Stomach (tissue), 9 donors: ENCODE measurements around the gene CCDC80. TPM values are rescaled to one million over a fixed set of nuclear protein-coding genes. Genes with fewer than 3 reads are reported as not detected.

Source experiments
- DNase-seq, 2 donors: peaks; one replicate each; pipeline versions ENCODE4 v3.0.0 to v3.0.0-alpha.2; 2013 to 2019
- H3K27ac ChIP-seq, 5 donors: fragments of 200-600 bp in 4 of 5; sonication (generic) in 4 of 5; one replicate each; pipeline ENCODE4 v1.5.1; 2013 to 2019; ENCODE audit warnings: mild to moderate bottlenecking in 1 of 5, moderate library complexity in 1 of 5
- H3K27me3 ChIP-seq, 3 donors: fragments of 200-600 bp; sonication (generic); one replicate each; pipeline ENCODE4 v1.5.1; 2017 to 2019; ENCODE audit warnings: mixed run types in 1 of 3
- H3K36me3 ChIP-seq, 4 donors: fragments of 200-600 bp; sonication (generic); 1 replicate in 3 of 4; 2 replicates in 1 of 4; pipeline ENCODE4 v1.5.1; 2016 to 2019
- H3K4me1 ChIP-seq, 4 donors: fragments of 200-600 bp; sonication (generic); one replicate each; pipeline ENCODE4 v1.5.1; 2016 to 2019
- H3K4me3 ChIP-seq, 4 donors: fragments of 200-600 bp; sonication (generic) in 3 of 4; one replicate each; pipeline ENCODE4 v1.5.1; 2016 to 2019; ENCODE audit warnings: mild to moderate bottlenecking in 1 of 4
- H3K9me3 ChIP-seq, 4 donors: fragments of 200-600 bp; sonication (generic); one replicate each; pipeline ENCODE4 v1.5.1; 2016 to 2019
- CTCF ChIP-seq, 7 experiments: fragments of 450-650 bp in 4 of 7; fragments of 200-600 bp in 3 of 7; sonication (generic) in 3 of 7; IDR thresholded peaks; one replicate each; pipeline ENCODE4 v1.5.1; 2016 to 2019; ENCODE audit warnings: antibody characterized with exemption in 7 of 7, control low read depth in 2 of 7, mild to moderate bottlenecking in 1 of 7
- EP300 ChIP-seq: sonication (generic); formaldehyde crosslinking; IDR thresholded peaks from one replicate; pipeline ENCODE4 v1.6.1; 2017; ENCODE audit warnings: antibody characterized with exemption
- POLR2A ChIP-seq, 4 donors: fragments of 450-650 bp; IDR thresholded peaks; one replicate each; pipeline ENCODE4 v1.6.1; 2016; ENCODE audit warnings: antibody characterized with exemption in 4 of 4, control low read depth in 2 of 4, mild to moderate bottlenecking in 1 of 4, moderate library complexity in 1 of 4
- POLR2AphosphoS5 ChIP-seq, 3 donors: sonication (generic); formaldehyde crosslinking; IDR thresholded peaks; one replicate each; pipeline ENCODE4 v1.6.1; 2016; ENCODE audit warnings: antibody characterized with exemption in 3 of 3
- WGBS, 5 donors: extraction: QIAGEN DNeasy Blood & Tissue Kit in 3 of 5; methylation state at CpG; one replicate each; pipeline versions ENCODE4 v1.1.5 to v1.1.7; 2013 to 2018; 5-methylcytosine and 5-hydroxymethylcytosine counted together
- intact Hi-C: fragments of 100-400 bp; cut with DNase I; formaldehyde crosslinking; loops from one replicate; pipeline ENCODE4 v1.15.1; 2023; ENCODE audit warnings: low total_unique reads
- polyA plus RNA-seq, 3 donors: library from polyadenylated mRNA; stranded (reverse); fragments of 200-250 nt; gene quantifications; one replicate each; pipeline ENCODE4 v1.2.3, GENCODE V29; 2013
- total RNA-seq, 5 donors: library from RNA; depleted of rRNA; stranded (reverse); fragments of >200 nt; gene quantifications; one replicate each; pipeline versions ENCODE4 v1.1.0 to v1.2.3, GENCODE V29; 2014 to 2016
- donor health status: healthy with polysubstance abuse.
- donor health status: Bipolar disorder and iron deficiency.
- donor health status: healthy.

Gene CCDC80
- total and polyA plus RNA-seq, 8 donors, result 2.3 to 158 (median 11.5) TPM

- Histone ChIP-seq H3K9me3 (no peaks in the 10 kb centered on the region), H3K27ac (no peak overlapping the region), H3K4me1 (no peaks in the 10 kb centered on the region), H3K4me3 (no peak overlapping the region), H3K27me3 (no peaks in the 10 kb centered on the region), H3K36me3 (peaks cover 0 to 18% (median 5%) of the 10 kb centered on the region in 4 donors)
- TF ChIP-seq EP300, result no peak
- TF ChIP-seq POLR2AphosphoS5 (IDR thresholded peaks at IDR 0.05), result no peak
- TF ChIP-seq POLR2A (IDR thresholded peaks at IDR 0.05), result no peak
- TF ChIP-seq CTCF (IDR thresholded peaks at IDR 0.05), result no peak
- DNase-seq, result no peak
- intact Hi-C loops, result no loop called here
Measured at GRCh38 chr3:112602217-112602838, 38.6 kb downstream of the CCDC80 start.

DNA sequence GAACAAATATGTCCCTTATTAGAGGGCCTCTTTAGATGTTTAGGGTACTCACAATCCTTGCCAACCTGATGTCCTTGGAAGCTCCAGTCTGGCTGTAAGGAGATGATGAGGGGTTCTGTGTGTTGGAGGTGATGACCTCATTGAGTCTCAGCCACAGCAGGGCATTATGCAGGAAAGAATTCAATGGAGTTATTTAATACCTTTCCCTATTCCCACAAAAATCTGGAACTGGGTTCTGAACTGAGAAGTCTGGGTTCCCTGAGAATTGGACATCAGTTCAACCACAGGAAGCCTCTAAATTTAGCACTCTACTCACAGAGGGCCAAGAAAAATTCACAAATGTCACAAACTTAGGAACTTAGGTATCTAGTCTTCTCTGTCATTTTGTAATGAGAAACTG lies 42.2 kb downstream of the CCDC80 start:
- H3K36me3 ChIP-seq, result peaks cover 0 to 29% (median 8%) of the 10 kb centered on the region in 4 donors
- no peaks in the 10 kb centered on the region for H3K9me3 ChIP-seq
- H3K27ac ChIP-seq, result no peak overlapping the region
- H3K4me1 ChIP-seq, result no peaks in the 10 kb centered on the region
- no peak for DNase-seq
- TF ChIP-seq CTCF (IDR thresholded peaks at IDR 0.05) (no peak), POLR2AphosphoS5 (IDR thresholded peaks at IDR 0.05) (no peak), EP300 (no peak), POLR2A (IDR thresholded peaks at IDR 0.05) (no peak)
- no peaks in the 10 kb centered on the region for H3K27me3 ChIP-seq
- no peak overlapping the region for H3K4me3 ChIP-seq
- intact Hi-C loops, result no loop called here

DNA sequence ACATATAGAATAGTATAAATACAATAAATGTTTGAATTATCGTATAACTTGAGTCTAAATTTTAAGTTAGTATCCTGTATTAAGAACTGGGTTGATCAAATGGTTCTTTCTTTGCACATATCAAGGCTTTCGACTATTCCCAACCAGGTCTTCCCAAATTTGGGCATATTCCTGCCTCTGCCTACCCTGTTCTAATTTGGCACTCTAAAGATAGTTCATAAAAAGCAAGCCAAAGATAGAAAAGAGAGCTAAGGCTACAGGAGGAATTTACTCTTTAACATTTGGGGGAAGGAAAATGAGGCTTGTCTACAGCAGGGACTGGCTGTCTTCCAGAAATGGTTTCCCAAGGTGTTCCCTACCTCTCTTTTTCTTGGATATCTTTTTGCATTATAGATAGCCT lies 43.0 kb downstream of the CCDC80 start:
- peaks cover 7 to 35% (median 15%) of the 10 kb centered on the region in 4 donors for H3K36me3 ChIP-seq
- 94 to 98% (median 96%) methylated on average over 2 of the region's 2 CpGs for WGBS, 5 donors
- H3K4me1 ChIP-seq, result no peaks in the 10 kb centered on the region
- H3K4me3 ChIP-seq, result no peak overlapping the region
- intact Hi-C loops, result no loop called here
- no peaks in the 10 kb centered on the region for H3K9me3 ChIP-seq
- DNase-seq, result no peak
- no peak overlapping the region for H3K27ac ChIP-seq
- no peak for TF ChIP-seq POLR2AphosphoS5 (IDR thresholded peaks at IDR 0.05)
- no peak for TF ChIP-seq POLR2A (IDR thresholded peaks at IDR 0.05)
- TF ChIP-seq CTCF (IDR thresholded peaks at IDR 0.05), result no peak
- TF ChIP-seq EP300, result no peak
- no peaks in the 10 kb centered on the region for H3K27me3 ChIP-seq

DNA sequence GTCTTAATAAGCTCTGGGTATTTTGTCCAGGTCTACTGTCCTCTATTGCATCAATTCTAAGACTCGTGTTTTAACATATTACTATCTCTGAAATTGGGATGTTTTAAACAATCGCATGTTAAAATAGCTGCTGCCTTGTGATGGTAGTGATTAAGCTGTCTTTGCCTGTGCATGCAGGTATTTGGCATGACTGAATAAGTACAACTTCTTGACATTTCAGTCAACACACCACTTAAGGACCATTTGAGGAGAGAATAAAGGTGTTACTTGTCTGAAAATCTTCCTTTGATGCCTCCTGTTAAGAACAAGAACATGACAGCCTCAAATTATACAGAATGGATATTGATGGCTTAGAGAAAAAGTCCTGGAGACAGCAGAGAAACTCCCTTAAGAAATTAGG lies 46.1 kb downstream of the CCDC80 start:
- 95 to 98% (median 97%) methylated on average over 2 of the region's 2 CpGs for WGBS, 5 donors
- TF ChIP-seq EP300 (no peak), POLR2AphosphoS5 (IDR thresholded peaks at IDR 0.05) (no peak), POLR2A (IDR thresholded peaks at IDR 0.05) (no peak), CTCF (IDR thresholded peaks at IDR 0.05) (no peak)
- H3K9me3 ChIP-seq, result no peaks in the 10 kb centered on the region
- DNase-seq, result no peak
- H3K36me3 ChIP-seq, result peaks cover 8 to 59% (median 29%) of the 10 kb centered on the region in 4 donors
- intact Hi-C loops, result no loop called here
- H3K27me3 ChIP-seq, result no peaks in the 10 kb centered on the region
- no peaks in the 10 kb centered on the region for H3K4me1 ChIP-seq
- H3K27ac ChIP-seq, result no peak overlapping the region
- no peak overlapping the region for H3K4me3 ChIP-seq
